ENCODE measurements around the gene MRPL33. TPM values are rescaled to one million over a fixed set of nuclear protein-coding genes. Genes with fewer than 3 reads are reported as not detected.
A peak's percentile ranks its signal among the peaks of the same experiment; 100 is the strongest.

Gene MRPL33
- total RNA-seq, 1 donor from 2014 or later: 121 TPM

- no peaks in the 10 kb centered on the region for H3K9me3 ChIP-seq (ENCODE audit: control insufficient read depth in 3 of 3, low read length in 3 of 3)
- H3K9ac ChIP-seq (ENCODE audit: low read depth in 1 of 3, low read length in 3 of 3): no peak overlapping the region
- peaks cover 0 to 19% (median 13%) of the 10 kb centered on the region in 3 donors for H3K36me3 ChIP-seq (ENCODE audit: control insufficient read depth in 3 of 3, insufficient read depth in 3 of 3, low read length in 3 of 3)
- no peak overlapping the region for H3K4me3 ChIP-seq (ENCODE audit: low read length in 3 of 3)
- no peaks in the 10 kb centered on the region for H3K27me3 ChIP-seq (ENCODE audit: control insufficient read depth in 3 of 3, insufficient read depth in 3 of 3, low read length in 3 of 3)
- H3K27ac ChIP-seq (ENCODE audit: low read depth, low read length): no peak overlapping the region
- H3K4me1 ChIP-seq (ENCODE audit: control insufficient read depth in 3 of 3, insufficient read depth in 3 of 3, low read length in 3 of 3): peaks cover 27 to 41% (median 34%) of the 10 kb centered on the region in 3 donors
Observed at GRCh38 chr2:27773959-27774358, 2.4 kb downstream of the MRPL33 start.

GRCh38 chr2:27776097-27776496 lies 4.6 kb downstream of the MRPL33 start:
- peaks cover 34 to 50% (median 46%) of the 10 kb centered on the region in 3 donors for H3K4me1 ChIP-seq (ENCODE audit: control insufficient read depth in 3 of 3, insufficient read depth in 3 of 3, low read length in 3 of 3)
- no peaks in the 10 kb centered on the region for H3K9me3 ChIP-seq (ENCODE audit: control insufficient read depth in 3 of 3, low read length in 3 of 3)
- no peak overlapping the region for H3K27ac ChIP-seq (ENCODE audit: low read depth, low read length)
- peak overlapping the region in 1 of 3 donors; percentile 27 for H3K9ac ChIP-seq (ENCODE audit: low read depth in 1 of 3, low read length in 3 of 3)
- H3K4me3 ChIP-seq (ENCODE audit: low read length in 3 of 3): no peak overlapping the region
- peaks cover 0 to 27% (median 13%) of the 10 kb centered on the region in 3 donors for H3K36me3 ChIP-seq (ENCODE audit: control insufficient read depth in 3 of 3, insufficient read depth in 3 of 3, low read length in 3 of 3)
- H3K27me3 ChIP-seq (ENCODE audit: control insufficient read depth in 3 of 3, insufficient read depth in 3 of 3, low read length in 3 of 3): no peaks in the 10 kb centered on the region

GRCh38 chr2:27776696-27777095 lies 5.2 kb downstream of the MRPL33 start:
- no peaks in the 10 kb centered on the region for H3K27me3 ChIP-seq (ENCODE audit: control insufficient read depth in 3 of 3, insufficient read depth in 3 of 3, low read length in 3 of 3)
- no peak overlapping the region for H3K9ac ChIP-seq (ENCODE audit: low read depth in 1 of 3, low read length in 3 of 3)
- no peak overlapping the region for H3K4me3 ChIP-seq (ENCODE audit: low read length in 3 of 3)
- peaks cover 0 to 27% (median 13%) of the 10 kb centered on the region in 3 donors for H3K36me3 ChIP-seq (ENCODE audit: control insufficient read depth in 3 of 3, insufficient read depth in 3 of 3, low read length in 3 of 3)
- H3K27ac ChIP-seq (ENCODE audit: low read depth, low read length): no peak overlapping the region
- H3K9me3 ChIP-seq (ENCODE audit: control insufficient read depth in 3 of 3, low read length in 3 of 3): no peaks in the 10 kb centered on the region
- peaks cover 35 to 56% (median 47%) of the 10 kb centered on the region in 3 donors for H3K4me1 ChIP-seq (ENCODE audit: control insufficient read depth in 3 of 3, insufficient read depth in 3 of 3, low read length in 3 of 3)

- Histone ChIP-seq H3K27ac (ENCODE audit: low read depth, low read length) (peak overlapping the region; percentile 46), H3K9me3 (ENCODE audit: control insufficient read depth in 3 of 3, low read length in 3 of 3) (no peaks in the 10 kb centered on the region), H3K27me3 (ENCODE audit: control insufficient read depth in 3 of 3, insufficient read depth in 3 of 3, low read length in 3 of 3) (no peaks in the 10 kb centered on the region), H3K4me1 (ENCODE audit: control insufficient read depth in 3 of 3, insufficient read depth in 3 of 3, low read length in 3 of 3) (peaks cover 23 to 35% (median 30%) of the 10 kb centered on the region in 3 donors), H3K4me3 (ENCODE audit: low read length in 3 of 3) (no peak overlapping the region), H3K9ac (ENCODE audit: low read depth in 1 of 3, low read length in 3 of 3) (peak overlapping the region in 1 of 3 donors; percentile 3), H3K36me3 (ENCODE audit: control insufficient read depth in 3 of 3, insufficient read depth in 3 of 3, low read length in 3 of 3) (peaks cover 0 to 26% (median 13%) of the 10 kb centered on the region in 3 donors)
Observed at GRCh38 chr2:27779417-27780055, 8.0 kb downstream of the MRPL33 start.

GRCh38 chr2:27781496-27781895 lies 10.0 kb downstream of the MRPL33 start:
- Histone ChIP-seq H3K4me1 (ENCODE audit: control insufficient read depth in 3 of 3, insufficient read depth in 3 of 3, low read length in 3 of 3) (peaks cover 19 to 26% (median 23%) of the 10 kb centered on the region in 3 donors), H3K9me3 (ENCODE audit: control insufficient read depth in 3 of 3, low read length in 3 of 3) (no peaks in the 10 kb centered on the region), H3K9ac (ENCODE audit: low read depth in 1 of 3, low read length in 3 of 3) (peak overlapping the region; percentile 11 to 60 (median 43)), H3K27ac (ENCODE audit: low read depth, low read length) (peak overlapping the region; percentile 7), H3K4me3 (ENCODE audit: low read length in 3 of 3) (peak overlapping the region in 2 of 3 donors; percentile 22 to 23), H3K36me3 (ENCODE audit: control insufficient read depth in 3 of 3, insufficient read depth in 3 of 3, low read length in 3 of 3) (peaks cover 0 to 18% (median 3%) of the 10 kb centered on the region in 3 donors), H3K27me3 (ENCODE audit: control insufficient read depth in 3 of 3, insufficient read depth in 3 of 3, low read length in 3 of 3) (no peaks in the 10 kb centered on the region)

- Histone ChIP-seq H3K9ac (ENCODE audit: low read depth in 1 of 3, low read length in 3 of 3) (no peak overlapping the region), H3K27ac (ENCODE audit: low read depth, low read length) (no peak overlapping the region), H3K4me1 (ENCODE audit: control insufficient read depth in 3 of 3, insufficient read depth in 3 of 3, low read length in 3 of 3) (peaks cover 17 to 26% (median 23%) of the 10 kb centered on the region in 3 donors), H3K9me3 (ENCODE audit: control insufficient read depth in 3 of 3, low read length in 3 of 3) (no peaks in the 10 kb centered on the region), H3K4me3 (ENCODE audit: low read length in 3 of 3) (no peak overlapping the region), H3K36me3 (ENCODE audit: control insufficient read depth in 3 of 3, insufficient read depth in 3 of 3, low read length in 3 of 3) (peaks cover 0 to 10% (median 0%) of the 10 kb centered on the region in 3 donors), H3K27me3 (ENCODE audit: control insufficient read depth in 3 of 3, insufficient read depth in 3 of 3, low read length in 3 of 3) (no peaks in the 10 kb centered on the region)
Observed at GRCh38 chr2:27782701-27783100, 11.2 kb downstream of the MRPL33 start.

- Histone ChIP-seq H3K36me3 (ENCODE audit: control insufficient read depth in 3 of 3, insufficient read depth in 3 of 3, low read length in 3 of 3) (no peaks in the 10 kb centered on the region), H3K9me3 (ENCODE audit: control insufficient read depth in 3 of 3, low read length in 3 of 3) (no peaks in the 10 kb centered on the region), H3K4me3 (ENCODE audit: low read length in 3 of 3) (no peak overlapping the region), H3K27ac (ENCODE audit: low read depth, low read length) (no peak overlapping the region), H3K9ac (ENCODE audit: low read depth in 1 of 3, low read length in 3 of 3) (no peak overlapping the region), H3K4me1 (ENCODE audit: control insufficient read depth in 3 of 3, insufficient read depth in 3 of 3, low read length in 3 of 3) (peaks cover 11 to 15% (median 11%) of the 10 kb centered on the region in 3 donors), H3K27me3 (ENCODE audit: control insufficient read depth in 3 of 3, insufficient read depth in 3 of 3, low read length in 3 of 3) (no peaks in the 10 kb centered on the region)
Observed at GRCh38 chr2:27790796-27791195, 19.3 kb downstream of the MRPL33 start.

GRCh38 chr2:27792759-27793158 lies 21.2 kb downstream of the MRPL33 start:
- Histone ChIP-seq H3K9ac (ENCODE audit: low read depth in 1 of 3, low read length in 3 of 3) (no peak overlapping the region), H3K36me3 (ENCODE audit: control insufficient read depth in 3 of 3, insufficient read depth in 3 of 3, low read length in 3 of 3) (no peaks in the 10 kb centered on the region), H3K27ac (ENCODE audit: low read depth, low read length) (no peak overlapping the region), H3K4me3 (ENCODE audit: low read length in 3 of 3) (no peak overlapping the region), H3K4me1 (ENCODE audit: control insufficient read depth in 3 of 3, insufficient read depth in 3 of 3, low read length in 3 of 3) (peaks cover 26 to 31% (median 28%) of the 10 kb centered on the region in 3 donors), H3K27me3 (ENCODE audit: control insufficient read depth in 3 of 3, insufficient read depth in 3 of 3, low read length in 3 of 3) (no peaks in the 10 kb centered on the region), H3K9me3 (ENCODE audit: control insufficient read depth in 3 of 3, low read length in 3 of 3) (no peaks in the 10 kb centered on the region)

- Histone ChIP-seq H3K27me3 (ENCODE audit: control insufficient read depth in 3 of 3, insufficient read depth in 3 of 3, low read length in 3 of 3) (no peaks in the 10 kb centered on the region), H3K4me3 (ENCODE audit: low read length in 3 of 3) (peak overlapping the region; percentile 2 to 52 (median 37)), H3K9me3 (ENCODE audit: control insufficient read depth in 3 of 3, low read length in 3 of 3) (no peaks in the 10 kb centered on the region), H3K4me1 (ENCODE audit: control insufficient read depth in 3 of 3, insufficient read depth in 3 of 3, low read length in 3 of 3) (peaks cover 40 to 48% (median 47%) of the 10 kb centered on the region in 3 donors), H3K36me3 (ENCODE audit: control insufficient read depth in 3 of 3, insufficient read depth in 3 of 3, low read length in 3 of 3) (no peaks in the 10 kb centered on the region), H3K27ac (ENCODE audit: low read depth, low read length) (peak overlapping the region; percentile 89), H3K9ac (ENCODE audit: low read depth in 1 of 3, low read length in 3 of 3) (peak overlapping the region in 2 of 3 donors; percentile 2 to 35)
Observed at GRCh38 chr2:27795093-27795834, 23.7 kb downstream of the MRPL33 start.

- Histone ChIP-seq H3K36me3 (ENCODE audit: control insufficient read depth in 3 of 3, insufficient read depth in 3 of 3, low read length in 3 of 3) (no peaks in the 10 kb centered on the region), H3K4me3 (ENCODE audit: low read length in 3 of 3) (peak overlapping the region; percentile 2 to 52 (median 37)), H3K4me1 (ENCODE audit: control insufficient read depth in 3 of 3, insufficient read depth in 3 of 3, low read length in 3 of 3) (peaks cover 46 to 54% (median 53%) of the 10 kb centered on the region in 3 donors), H3K27me3 (ENCODE audit: control insufficient read depth in 3 of 3, insufficient read depth in 3 of 3, low read length in 3 of 3) (no peaks in the 10 kb centered on the region), H3K27ac (ENCODE audit: low read depth, low read length) (peak overlapping the region; percentile 89), H3K9ac (ENCODE audit: low read depth in 1 of 3, low read length in 3 of 3) (peak overlapping the region in 2 of 3 donors; percentile 2 to 52), H3K9me3 (ENCODE audit: control insufficient read depth in 3 of 3, low read length in 3 of 3) (no peaks in the 10 kb centered on the region)
Observed at GRCh38 chr2:27795868-27796277, 24.4 kb downstream of the MRPL33 start.
